Colon (tissue), 2 donors: ENCODE measurements around the gene MRPL2.

Source experiments
- FAIRE-seq: peaks from 2 replicates; lab custom pipeline; 2012; peaks lifted over from hg19 to GRCh38; lab: Jason Lieb, UNC
- donor health status: control.
- donor health status: control.

Gene MRPL2

GRCh38 chr6:43059168-43060033 is at the start of gene MRPL2, which contains the start of gene KLC4:
Gene MRPL2 (minus strand): TSS chr6:43059434. CDS start chr6:43059381, 53 bp downstream.
Gene KLC4 (plus strand): TSS chr6:43059631. CDS start chr6:43061336, 1,705 bp downstream.
- FAIRE-seq: no peak

- FAIRE-seq: no peak
Observed at GRCh38 chr6:43107344-43108062, 48.3 kb upstream of the MRPL2 start.

- no peak for FAIRE-seq
Observed at GRCh38 chr6:43105538-43106222, 46.4 kb upstream of the MRPL2 start.

- FAIRE-seq: no peak
Observed at GRCh38 chr6:43103253-43103876, 44.1 kb upstream of the MRPL2 start.

- FAIRE-seq: no peak
Observed at GRCh38 chr6:43101497-43101896, 42.3 kb upstream of the MRPL2 start.

GRCh38 chr6:43097502-43097901 is 38.3 kb upstream of the MRPL2 start:
- FAIRE-seq: no peak

GRCh38 chr6:43097098-43097489 is 37.9 kb upstream of the MRPL2 start:
- no peak for FAIRE-seq

GRCh38 chr6:43096451-43097097 is 37.3 kb upstream of the MRPL2 start:
- no peak for FAIRE-seq

- no peak for FAIRE-seq
Observed at GRCh38 chr6:43095939-43096338, 36.7 kb upstream of the MRPL2 start.

GRCh38 chr6:43093436-43094289 is 34.4 kb upstream of the MRPL2 start:
- no peak for FAIRE-seq

GRCh38 chr6:43092635-43093034 is 33.4 kb upstream of the MRPL2 start:
- FAIRE-seq: no peak

GRCh38 chr6:43091436-43091991 is 32.3 kb upstream of the MRPL2 start:
- FAIRE-seq: no peak

GRCh38 chr6:43091020-43091419 is 31.8 kb upstream of the MRPL2 start:
- no peak for FAIRE-seq

- FAIRE-seq: no peak
Observed at GRCh38 chr6:43090559-43090956, 31.3 kb upstream of the MRPL2 start.

GRCh38 chr6:43089874-43090558 is 30.8 kb upstream of the MRPL2 start:
- no peak for FAIRE-seq

- no peak for FAIRE-seq
Observed at GRCh38 chr6:43089467-43089866, 30.2 kb upstream of the MRPL2 start.

GRCh38 chr6:43088654-43089056 is 29.4 kb upstream of the MRPL2 start:
- FAIRE-seq: no peak

GRCh38 chr6:43086022-43086658 is 26.9 kb upstream of the MRPL2 start:
- no peak for FAIRE-seq
